SHP77 (cell line): Measurements from ENCODE around the gene PPARA.

Source experiments
- DNase-seq, 2 experiments: peaks; one replicate each; lab custom pipeline; 2025; lab: John Stamatoyannopoulos, UW

The PPARA gene

DNA sequence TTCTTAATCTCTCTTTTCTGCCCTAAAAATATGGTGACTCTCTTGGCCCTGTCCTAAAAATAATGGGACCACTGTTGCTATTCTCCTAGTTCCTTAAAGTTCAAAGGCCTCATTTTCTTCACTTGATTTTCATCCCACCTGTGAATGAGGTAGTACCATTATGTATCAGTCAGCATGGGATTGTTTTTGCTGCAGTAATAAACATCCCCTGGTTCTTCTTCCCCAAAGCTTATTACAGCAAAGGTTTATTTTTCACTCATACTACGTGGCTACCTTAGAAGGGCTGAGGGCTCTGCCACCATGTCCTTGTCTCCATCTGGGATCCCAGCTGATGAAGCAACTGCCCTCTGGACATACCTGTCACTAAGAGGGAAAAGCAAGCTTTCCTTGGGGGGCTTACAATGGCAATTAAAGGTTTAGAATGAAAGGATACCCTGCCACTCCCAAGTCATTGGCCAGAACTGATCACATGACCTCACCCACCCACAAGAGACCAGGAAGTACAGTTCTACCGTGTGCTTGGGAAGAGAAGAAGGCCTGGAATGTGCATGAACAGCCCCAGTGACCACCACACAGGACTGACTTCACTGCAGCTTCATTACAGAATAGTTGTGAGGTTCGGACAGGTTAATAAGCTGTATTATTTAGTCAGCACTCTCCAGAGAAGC is 125.3 kb downstream of the PPARA start:
- no peak for DNase-seq

DNA sequence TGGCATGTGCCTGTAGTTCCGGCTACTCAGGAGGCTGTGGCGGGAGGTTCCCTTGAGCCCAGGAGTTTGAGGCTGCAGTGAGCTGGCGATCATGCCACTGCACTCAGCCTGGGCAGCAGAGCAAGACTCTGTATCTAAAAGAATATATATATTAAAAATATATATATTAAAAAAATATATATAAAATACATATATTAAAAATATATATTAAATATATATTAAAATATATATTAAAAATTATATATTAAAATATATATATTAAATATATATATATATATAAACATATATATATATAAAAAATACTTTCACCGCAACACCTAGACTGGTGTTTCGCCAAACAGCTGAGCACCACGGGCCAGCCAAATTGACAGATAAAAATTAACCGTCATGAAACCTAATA is 126.2 kb downstream of the PPARA start:
- no peak for DNase-seq

DNA sequence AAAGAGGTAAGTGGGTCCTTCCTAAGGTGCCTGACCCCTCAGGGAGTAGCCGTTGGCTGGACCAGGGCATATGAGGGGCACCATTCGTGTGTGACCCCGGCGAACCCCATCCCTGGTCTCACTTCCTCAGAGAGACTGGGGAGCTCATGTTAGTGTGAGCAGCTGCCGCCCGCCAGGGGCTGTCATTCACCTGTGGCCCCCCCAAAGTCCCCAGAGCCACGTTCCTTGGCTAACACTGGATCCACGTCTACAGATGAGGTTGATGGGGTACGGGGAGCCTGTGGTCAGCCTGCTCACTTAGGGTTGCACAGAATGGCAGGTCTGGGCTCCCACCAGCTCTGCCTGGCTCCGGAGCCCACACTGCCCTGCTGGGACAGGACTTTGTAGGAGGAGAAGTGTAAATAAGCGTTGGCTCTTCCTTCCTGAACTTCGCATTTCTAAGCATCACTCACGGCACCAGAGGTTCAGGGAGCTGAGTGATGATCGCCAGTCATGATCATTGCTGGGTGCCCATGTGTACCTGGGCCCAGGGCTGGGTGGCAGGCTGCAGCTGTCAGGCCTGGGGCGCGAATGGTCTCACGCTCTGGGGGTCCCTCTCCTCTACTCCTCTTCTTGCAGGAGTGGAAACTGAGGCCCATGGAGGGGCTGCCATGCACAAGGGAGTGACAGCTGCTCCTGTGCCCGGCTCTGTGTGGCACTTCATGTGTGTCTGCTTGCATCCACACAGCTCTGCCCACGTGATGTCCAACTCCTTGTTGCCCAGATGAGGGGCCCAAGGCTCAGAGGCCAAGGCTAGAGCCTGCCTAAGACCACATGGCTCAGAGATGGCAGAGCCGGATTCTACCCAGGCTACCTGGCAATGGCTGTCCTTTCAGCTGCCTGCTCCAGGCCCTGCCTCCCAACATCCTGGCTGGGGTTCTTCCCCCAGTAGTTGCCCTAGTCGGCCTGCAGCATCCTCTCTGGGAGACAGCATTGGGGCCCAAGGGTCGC is 128.6 kb downstream of the PPARA start:
- no peak for DNase-seq

DNA sequence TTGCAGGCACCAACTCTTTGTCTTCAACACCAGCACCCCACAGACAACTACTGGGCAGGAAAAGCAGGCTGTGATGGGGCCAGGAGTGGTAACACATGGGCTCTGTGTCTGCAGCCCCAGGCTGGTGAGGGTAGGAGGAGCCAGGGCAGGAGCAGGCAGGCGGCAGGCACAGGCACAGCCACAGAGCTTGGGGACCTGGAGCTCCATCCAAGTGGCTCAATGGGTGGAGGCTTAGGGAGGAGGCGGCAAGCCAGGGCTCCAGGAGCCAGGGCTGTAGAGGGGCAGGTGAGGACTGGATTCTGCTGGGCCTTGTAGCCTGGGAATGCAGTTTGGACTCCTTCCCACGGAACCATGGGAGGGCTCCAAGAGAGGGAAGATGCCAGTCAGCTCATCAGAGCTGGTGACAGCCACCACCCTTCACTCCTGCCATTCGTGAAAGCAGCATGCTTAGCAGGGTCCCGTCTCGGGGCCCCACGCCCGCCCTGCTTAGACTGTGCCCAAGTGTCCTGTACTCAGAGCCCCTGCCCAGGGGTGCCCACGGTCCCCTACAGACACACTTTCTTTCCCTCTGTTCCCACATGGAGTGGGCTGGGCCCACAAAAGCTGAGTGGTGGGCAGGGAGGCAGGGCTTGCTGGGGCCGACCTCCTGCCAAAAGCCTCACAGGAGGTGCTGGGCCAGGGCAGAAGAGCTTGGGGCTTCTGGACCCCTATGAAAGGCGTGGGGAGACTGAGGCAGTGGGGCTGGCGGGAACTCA is 129.9 kb downstream of the PPARA start:
- no peak for DNase-seq

DNA sequence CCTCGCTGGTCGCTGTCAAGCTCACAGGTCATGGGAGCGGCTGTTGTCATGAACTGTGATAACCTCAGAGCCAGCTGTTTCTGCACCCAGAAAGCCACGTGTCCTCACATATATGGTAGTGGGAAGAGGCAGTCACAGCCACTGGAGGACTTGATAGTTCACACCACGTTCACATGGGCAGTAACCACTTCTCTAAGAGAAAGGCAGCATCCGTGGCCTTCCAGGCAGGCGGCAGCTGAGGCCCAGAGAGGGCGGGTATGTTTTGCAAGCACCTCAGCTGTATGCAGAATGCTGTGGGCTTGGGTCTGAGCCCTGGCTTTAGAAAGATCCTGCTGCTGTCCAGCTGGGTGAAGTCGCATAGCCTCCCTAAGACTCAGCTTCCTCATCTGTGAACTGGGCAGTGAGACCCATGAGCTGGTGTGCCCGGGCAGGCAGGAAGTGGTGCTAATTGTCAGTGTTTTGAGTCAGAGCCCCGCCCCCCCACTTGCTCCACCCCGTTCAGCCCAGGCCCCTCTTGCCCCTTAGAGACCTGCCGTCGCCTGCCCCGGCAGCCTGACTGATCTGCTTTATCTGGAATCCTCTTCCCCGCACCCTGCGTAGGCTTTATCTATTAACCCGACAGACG is 130.8 kb downstream of the PPARA start:
- DNase-seq = no peak

DNA sequence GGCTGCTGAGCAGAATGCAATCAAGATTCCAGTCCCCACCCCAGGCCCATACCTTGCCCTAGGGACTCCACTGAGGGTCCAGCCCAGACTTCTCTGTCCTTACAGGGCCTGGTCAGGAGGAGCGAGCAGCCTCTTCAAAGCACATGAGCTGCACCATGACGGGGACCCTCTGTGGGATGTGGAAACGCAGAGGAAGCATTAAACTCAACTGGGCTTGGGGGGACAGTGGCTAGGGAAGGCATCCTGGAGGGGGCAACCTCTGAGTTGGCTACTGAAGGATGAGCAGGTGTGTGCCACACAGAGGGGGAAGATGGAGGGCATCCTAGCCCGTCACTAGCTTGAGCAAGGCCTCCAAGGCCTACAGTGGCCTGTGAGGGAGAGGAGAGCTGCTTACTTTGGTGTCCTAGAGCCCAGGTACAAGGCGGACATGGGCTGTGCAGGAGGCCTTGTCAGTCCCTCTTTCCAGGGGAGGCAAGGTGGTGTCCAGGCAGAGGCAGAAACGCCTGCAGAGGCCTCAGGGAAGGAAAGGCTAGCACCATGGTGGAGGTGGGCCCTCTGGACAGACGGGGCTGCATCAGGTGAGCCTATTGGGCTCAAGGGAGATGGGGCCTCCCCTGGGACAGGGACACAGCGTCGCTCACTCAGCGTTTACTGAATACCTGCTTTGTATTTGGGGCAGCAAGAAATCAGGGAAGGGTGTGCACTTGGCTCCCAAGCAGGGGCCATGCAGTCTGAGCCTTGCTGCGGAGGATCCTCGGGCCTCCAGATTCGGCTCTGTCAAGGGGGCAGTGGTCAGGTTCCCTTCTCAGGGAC is 131.7 kb downstream of the PPARA start:
- no peak for DNase-seq

DNA sequence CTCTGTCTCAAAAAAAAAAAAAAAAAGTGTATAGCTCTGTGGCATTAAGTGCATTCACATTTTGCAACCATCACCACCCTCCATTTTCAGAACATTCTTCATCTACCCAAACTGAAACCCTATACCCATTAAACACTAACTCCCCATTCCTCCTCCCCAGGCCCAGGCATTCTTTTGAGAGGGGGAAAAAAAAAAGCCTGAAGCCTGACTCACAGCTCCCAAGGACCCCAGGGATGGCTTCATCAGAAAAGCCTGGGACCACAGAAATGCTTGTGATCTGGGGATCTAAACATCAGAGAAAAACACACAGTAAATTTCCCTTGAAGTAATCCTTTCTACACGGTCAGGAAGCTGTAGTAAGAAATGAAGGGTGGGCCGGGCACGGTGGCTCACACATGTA is 135.7 kb downstream of the PPARA start:
- no peak for DNase-seq

DNA sequence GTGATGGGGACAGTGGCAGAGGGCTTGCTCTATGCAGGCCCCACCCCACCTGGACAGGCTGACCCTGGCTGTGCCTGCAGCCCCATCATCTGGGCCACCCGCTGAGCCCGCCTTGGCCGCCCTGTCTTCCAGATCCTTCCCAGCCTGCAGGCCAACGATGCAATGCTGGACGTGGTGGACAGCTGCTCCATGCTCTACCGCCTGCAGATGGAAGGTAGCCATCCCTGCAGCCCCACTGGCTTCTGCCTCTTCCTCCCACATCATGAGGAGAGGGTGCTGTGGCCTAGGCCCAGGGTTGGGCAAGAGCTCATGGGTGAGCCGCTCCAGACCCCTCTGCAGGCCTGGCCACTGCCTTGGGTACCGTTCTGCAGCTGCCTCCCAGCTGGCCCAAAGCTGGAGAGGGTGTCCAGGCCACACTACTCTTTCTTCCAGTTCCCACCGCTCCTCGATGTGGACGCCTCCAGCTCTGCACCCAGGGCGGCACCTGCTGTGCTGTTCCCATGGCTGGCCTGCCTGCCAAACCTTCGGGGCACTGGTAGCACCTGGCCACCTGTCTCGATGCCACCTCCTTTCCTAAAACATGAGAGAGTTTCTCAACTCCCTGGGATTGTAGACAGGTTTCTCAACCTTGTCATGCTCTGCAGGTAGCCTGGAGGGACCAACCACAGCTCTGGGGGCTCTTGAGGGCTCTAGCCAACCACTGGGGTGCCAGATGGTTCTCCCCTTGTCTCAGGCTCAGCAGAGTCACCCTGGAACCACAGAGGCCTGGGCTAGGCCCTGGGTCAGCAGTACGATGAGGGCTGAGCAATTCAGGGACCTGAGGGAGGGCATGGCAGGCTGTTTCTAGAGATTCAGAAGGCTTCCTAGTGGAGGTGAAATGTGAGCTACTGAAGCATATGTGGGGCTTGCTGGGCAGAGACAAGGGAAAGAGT is 136.9 kb downstream of the PPARA start:
- no peak for DNase-seq

DNA sequence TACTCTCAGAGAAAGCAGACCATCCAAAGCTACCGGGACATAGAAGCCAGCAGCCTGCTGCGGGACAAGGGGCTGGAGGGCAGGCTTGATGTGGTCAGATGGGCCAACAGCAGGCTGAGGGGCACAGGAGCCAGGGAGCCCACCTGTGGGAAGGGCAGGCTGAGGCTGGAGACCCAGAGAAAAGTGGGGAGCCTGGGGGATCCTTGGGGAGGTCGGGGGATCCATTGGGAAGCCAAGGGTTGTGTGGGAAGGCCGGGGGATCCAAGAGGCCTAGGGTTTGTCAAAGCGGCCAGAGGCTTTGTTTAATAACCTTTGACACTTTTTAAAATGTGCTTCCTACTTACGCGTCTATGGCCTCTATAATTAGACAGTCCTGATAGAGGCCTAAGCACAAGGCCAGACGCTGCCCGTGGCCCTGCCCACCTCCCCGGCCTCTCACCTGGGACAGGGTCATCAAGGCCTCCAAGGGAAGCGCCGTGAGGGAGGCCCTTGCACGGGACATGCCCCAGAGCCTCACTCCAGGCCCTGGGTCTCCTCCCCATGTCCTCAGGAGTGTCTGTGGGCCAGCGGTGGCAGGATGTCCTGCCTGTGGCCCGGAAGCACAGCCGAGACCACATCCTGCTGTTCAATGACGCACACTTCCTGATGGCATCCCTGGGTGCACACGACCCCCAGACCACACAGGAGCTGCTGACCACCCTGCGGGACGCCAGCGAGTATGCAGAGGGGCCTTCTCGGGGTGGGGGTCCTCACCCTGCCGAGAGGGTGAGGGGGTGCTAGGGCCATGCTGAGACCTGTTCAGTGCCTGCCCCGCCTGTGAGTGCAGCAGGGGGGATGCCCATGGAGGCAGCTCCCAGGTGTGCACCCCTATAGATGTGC is 137.8 kb downstream of the PPARA start:
- no peak for DNase-seq

DNA sequence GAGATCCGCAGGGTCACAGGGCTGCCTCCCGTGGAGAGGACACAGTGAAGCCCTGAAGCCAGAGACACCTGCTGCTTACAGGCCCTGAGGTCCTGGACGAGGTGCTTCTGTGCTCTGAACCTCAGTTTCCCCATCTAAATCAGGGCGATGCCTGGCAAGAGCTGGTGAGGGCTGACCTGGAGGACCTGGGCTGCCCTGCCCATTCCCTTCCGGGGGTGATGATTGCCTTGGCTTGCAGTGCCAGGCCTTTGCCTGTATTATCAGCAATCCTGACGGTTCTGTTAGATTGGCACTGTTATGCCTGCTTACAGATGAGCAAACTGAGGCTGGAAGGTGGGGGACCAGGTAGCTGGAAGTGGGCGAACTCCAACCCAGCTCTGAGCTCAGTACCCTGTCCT is 138.5 kb downstream of the PPARA start:
- DNase-seq = no peak

DNA sequence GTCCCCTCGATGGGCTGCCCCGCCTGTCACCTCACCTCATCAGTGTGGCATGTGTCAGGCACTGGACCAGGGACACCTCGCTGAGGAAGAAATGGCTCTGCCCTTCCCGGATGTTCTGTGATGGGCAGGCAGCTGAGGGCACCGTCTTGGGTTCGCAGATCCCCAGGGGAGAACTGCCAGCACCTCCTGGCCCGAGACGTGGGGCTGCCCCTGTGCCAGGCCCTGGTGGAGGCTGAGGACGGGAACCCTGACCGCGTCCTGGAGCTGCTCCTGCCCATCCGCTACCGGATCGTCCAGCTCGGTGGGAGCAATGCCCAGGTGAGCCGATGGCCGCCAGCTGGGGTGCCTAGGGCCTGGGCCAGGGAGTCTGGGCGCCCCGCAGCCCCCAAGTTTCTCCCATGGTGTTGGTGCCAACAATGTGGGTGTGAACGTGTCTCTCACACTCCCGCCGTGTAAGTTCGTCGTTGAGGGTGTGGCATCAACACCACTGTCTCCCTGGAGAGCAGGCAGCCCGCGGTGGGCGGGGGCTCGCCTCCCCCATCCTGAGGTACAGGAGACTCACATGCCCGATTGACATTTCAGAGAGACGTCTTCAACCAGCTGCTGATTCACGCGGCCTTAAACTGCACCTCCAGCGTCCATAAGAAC is 139.0 kb downstream of the PPARA start:
- no peak for DNase-seq

DNA sequence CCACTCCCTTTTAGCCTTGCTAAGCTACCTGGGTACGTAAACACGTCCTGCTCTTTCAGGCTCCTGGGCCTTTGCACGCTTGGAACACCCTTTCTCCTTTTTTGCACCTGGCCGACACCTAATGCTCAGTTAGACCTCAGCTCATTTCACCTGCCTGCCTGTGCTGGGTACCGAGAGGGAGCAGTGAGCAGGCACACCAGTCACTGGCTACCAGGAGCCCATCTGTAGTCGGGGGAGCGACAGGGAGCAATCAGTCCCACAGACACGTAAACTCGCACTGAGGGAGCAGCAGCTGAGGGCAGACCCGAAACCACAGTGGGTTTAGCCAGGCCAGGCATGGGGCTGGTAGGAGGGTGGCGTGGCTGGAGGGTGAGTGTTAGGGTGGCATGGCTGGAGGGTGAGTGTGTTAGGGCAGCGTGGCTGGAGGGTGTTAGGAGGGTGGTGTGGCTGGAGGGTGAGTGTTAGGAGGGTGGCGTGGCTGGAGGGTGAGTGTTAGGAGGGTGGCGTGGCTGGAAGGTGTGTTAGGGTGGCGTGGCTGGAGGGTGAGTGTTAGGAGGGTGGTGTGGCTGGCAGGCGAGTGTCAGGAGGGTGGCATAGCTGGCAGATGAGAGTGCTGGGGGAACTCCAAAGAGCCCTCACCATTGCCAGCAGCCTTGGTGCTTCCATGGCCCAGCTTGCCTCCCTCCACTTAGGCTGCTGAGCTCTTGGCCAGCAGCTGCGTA is 140.0 kb downstream of the PPARA start:
- DNase-seq = no peak

DNA sequence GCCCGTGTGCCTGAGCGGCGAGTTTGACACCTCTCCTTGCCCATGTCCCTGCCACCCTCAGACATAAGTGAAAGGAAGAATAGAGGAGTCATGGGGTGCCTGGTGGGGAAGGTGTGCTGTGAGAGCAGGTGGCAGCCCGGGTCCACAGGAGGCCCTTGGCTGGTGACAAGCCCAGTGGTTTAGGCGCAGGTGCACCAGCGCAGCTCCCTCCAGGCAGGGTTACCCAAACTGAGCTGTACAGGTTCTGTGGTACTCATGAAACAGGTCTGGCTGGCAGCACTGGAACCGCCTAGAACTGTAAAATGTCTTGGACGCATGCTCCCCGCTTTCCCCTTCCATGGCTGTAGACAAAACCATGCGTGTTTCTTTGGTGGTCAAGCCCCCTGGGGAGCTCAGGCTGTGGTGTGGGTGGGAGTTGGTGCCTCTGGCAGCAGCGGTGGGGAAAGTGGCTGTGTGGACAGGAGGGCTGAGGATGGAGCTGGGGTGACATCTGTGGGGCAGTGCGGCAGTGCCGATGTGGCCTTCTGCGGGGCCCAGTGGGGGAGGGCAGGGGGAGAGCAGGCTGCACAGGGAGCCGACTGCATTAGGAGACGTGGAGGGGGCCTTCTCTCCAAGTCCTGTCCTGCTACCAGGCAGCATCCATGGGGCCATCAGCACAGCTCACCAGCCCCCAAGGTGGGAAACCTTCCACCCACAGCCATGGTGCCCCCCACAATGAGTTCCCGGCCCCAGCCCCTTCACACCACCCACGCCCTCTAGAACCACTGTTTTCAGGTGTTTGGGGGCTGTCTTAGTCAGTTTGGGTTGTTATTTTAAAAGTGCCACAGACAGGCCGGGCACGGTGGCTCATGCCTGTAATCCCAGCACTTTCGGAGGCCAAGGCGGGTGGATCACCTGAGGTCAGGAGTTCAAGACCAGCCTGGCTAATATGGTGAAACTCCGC is 140.8 kb downstream of the PPARA start:
- DNase-seq = no peak

DNA sequence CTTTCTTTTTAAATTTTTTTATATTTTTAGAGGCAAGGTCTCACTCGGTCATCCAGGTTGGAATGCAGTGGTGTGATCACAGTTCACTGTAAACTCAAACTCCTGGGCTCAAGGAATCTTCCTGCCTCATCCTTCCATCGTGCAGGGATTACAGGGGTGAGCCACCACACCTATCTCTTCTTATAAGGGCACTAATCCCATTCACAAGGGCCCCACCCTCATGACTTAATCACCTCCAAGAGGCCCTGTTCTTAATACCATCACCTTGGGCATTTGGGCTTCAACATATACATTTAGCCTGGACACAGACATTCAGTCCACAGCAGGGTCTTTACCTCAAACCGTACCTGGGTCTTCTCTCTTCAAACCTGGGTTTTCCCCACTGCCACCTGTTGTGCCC is 141.8 kb downstream of the PPARA start:
- DNase-seq = no peak

DNA sequence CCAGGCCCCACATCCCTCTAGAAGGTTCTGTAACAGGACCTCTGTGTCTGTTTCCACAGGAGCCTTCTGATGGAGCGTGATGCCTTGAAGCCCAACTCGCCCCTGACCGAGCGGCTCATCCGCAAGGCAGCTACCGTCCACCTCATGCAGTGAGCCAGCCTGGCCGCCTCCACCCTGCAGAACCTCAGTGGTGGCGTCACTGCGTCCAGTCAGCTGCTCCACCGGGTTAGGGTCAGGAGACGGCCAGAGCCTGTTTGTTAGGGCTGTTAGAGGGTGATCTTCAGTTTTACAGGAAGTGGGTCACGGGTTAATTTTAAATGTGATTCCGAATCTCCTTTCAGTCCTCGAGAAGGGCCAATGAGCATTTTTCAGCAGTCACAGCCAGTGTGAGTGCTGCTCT is 142.4 kb downstream of the PPARA start:
- no peak for DNase-seq
